NCI-H1105 (cell line): Measurements from ENCODE around the gene SGCA.

ENCODE experiments used
- DNase-seq: peaks from one replicate; lab custom pipeline; 2025; lab: John Stamatoyannopoulos, UW

Gene SGCA

DNA sequence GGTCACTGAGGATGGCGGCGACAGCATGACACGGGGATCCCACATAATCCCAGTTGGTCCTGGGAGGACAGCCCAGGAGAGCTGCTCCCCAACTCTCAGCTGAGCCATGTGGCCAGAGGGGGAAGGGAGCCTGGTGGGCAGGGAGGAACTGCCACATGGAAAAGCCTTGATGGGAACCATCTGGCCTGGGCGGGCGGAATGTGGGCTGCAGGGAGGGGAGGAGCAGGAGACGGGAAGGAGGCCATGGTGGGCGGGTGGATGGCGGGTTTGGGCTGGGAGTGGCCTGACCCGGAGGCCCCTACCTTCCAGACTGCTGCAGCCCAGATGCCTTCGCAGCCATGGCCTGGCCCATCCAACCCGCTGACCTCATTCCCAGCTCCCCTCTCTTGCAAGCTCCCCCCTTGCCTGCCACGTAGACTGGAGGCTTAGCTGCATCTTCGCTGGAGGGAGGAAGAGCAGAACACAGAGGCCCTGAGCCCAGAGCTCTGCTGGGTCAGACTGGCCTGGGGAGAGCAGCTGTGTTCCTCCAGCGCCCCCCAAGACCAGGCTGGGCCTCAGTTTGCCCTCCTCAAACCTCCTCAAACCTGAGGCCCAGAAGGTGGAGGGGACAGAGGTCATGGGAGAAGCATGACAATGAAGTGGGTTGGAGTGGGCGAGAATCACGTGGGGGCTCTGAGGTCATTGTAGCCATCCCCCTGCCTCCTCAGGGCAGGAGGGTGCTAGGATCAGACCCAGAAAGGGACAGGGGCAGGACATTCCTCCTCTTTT is 43.9 kb downstream of the SGCA start:
- no peak for DNase-seq

DNA sequence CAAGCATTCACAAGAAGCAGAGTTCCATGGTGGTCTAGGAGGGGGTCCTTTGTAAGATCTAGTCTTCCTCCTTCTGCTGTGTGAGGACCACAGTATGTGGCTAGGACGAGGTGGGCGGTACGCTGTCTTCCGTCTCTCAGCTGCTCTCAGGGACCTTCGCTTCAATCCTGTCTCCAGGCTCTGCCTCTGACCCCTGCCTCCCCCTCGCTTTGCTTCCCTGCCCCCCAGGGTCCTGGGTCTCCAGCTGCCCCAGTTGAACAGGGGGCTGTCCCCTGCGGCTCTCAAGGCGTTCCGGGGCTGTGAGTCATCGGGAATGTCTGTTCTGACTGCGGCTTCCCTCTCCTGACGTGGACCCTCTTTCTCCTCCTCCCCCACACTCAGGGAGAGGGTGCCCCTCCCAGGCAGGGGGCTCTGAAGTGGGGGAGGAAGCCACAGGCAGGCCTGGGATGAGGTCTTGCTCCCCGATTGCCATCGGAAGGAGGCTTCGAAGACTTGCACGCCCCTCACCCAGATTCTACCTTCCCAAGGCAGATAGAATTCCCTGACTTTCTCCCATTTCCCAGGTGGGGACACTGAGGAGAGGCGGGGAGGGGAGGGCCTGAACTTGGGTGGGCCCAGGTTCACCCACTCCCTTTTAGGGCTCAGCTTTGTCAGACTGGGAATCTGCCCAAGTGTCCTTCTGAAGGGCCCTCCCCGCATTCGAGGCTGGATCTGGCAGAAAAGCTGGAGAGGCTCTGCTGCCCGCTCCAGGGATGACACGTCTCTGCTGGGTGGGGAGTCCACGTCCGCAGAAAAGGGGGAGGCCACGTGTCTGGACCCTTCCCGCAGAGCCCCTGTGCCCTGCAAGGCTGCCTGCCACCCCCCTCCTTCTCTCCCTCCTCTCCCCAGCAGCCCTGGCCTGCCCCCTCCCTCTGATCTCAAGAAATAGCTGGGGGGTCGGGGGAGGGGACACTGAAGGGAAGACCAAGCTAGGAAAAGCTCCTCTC is 44.7 kb downstream of the SGCA start:
- no peak for DNase-seq

DNA sequence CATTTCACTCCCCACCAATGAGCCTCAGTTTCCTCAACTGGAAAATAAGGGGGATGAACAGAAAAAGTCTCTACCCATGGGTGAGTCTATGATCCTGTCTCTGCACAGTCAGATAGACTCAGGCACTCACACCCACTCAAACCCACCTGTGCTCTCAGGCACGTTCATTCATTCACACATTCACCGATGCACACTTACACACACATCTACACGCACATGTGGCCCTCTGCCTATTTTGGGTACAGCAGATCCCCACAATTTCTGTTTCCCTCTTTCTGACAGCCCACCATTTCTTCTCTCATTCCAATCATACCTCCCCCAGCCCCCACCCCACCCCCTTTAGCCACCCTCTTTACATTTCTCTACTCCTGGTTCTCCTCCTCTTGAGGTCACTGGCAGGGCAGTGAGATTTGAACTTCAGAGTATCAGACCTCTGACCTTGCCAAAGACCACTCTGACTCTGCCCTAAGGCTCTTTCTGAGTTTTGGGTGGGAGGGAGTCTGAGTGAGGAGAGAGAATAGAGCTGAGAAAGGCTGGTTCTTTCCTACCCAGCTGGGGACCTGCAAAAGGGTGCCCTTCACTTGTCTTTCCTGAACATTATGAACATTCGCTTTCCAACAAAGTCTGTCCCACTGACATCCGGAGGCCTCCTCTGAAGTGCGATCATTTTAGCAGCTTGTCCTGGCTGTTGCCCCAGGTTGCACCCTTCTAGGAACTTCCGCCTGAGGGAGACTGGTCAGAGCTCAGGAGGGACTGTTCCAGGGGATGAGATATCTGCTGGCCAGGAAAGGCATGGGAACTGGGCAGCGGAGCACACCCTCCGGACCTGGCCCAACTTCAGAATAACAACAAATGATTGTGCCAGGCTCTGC is 45.7 kb downstream of the SGCA start:
- DNase-seq, result no peak

DNA sequence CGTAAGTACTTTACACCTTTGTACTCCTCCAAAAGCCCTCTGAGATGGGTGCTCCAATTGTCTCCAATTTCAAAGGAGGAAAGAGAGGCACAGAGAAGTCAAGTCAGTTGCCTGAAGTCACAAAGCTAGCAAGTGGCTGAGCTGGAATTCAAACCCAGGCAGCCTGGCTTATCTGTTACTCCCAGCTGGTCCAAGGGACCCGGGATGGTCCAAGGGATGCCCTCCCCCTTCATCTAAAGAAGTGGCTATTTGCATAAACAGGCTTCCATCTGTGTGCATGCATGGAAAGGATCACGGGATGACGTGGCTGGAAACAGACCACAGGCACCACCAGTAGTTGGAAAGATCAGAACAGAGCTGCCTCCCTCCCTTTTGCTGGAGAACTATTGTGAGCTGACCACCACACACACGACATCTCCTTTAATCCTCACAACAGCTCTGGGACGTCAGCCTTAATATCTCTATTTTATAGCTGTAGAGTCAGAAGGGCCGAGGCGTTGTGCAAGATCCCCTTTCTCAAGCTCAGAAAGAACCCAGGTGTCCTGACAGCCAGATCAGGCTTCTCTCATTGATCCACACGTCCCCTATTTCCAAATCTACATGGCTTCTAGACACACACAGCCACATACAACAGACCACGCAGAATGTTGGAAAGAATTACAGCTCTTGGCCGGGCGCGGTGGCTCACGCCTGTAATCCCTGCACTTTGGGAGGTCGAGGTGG is 46.5 kb downstream of the SGCA start:
- DNase-seq, result no peak

DNA sequence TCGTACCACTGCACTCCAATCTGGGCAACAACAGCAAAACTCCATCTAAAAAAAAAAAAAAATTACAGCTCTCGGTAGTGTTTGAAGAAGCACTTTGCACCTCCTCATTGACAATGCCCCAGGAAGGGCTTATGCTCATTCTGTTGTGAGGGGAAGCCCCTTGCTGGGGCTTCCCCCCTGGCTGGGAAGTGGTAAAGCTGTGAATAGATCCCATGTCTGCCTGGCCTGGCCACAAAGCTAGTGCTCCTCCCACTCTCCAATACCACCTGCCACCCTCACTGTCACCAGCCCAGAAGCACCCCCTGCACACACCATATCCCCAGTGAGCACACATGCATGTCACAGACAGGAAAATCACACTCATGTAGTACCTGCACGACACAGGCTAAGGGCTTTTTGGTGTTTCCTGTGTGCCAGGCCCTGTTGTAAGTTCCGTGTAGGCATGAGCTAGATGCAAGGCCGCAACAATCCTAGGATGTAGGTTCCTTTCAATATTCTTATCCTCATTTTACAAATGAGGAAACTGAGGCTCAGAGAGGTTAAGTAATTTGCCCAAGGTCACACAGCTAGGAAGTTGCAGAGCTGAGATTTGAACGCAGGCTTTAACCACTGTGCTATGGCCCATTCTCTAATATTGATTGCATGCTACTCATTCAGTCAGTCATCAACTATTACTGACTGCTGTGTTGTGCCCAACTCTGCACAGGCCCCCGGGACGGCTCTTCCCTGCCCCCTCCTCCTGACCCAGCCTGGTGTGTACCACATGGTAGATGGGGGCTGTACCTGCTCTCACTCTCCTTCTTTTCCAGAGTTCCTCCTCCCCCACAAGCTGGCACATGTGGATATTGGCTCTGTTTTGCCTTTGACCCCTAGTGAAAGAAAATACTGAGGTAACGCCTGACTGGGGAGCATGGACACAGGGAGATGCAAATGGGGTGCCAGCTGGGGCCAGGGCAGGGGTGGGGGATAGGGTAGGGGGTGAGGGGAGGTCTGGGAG is 47.5 kb downstream of the SGCA start:
- no peak for DNase-seq

DNA sequence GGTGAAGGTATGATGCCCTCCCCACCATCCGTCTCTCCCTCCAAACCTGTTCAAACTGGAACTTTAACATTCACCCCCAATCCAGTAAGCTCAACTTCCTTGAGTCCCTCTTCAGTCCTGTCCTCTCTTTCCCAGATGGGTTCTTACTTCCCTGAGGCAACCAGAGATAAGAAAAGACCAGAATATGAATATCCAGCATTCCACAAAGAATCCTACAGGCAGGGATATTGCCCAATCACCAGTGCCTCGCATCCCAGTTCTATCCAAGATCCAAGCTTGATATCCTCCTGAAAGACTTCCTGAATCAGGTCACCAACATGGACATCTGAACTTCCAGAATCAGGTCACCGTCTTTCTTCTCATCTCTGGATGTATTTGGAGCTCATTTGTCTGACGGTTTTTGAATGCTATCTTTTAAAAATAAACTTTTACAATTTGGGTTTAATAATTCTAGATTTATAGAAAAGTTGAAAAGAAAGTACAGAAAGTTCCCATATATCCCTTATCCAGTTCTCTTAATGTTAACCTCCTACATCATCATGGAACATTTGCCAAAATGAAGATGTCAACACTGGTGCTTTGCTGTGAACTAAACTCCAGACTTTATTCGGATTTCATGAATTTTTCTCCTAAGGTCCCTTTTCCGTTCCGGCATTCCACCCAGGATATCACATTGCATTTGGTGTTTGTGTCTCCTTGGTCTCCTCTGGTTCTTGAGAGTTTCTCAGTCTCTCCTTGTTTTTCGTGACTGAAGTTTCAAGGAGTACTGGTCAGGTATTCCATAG is 49.4 kb downstream of the SGCA start:
- DNase-seq, result no peak

DNA sequence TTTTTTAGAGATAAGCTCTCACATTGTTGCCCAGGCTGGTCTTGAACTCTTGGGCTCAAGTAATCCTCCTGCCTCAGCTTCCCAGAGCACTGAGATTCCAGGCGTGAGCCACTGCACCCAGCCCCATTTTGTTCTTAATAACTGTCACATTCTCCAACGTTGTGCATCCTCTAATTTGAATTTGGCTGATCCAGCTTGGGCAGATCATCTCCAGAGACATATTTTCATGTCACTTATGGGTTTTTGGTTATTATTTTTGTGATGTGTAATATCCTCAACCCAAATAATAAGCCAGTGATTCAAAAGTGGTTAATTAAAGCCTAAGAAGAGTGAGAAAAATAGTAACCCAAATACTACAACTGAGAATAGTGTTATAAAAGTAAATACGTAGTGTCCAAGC is 51.8 kb downstream of the SGCA start:
- no peak for DNase-seq

DNA sequence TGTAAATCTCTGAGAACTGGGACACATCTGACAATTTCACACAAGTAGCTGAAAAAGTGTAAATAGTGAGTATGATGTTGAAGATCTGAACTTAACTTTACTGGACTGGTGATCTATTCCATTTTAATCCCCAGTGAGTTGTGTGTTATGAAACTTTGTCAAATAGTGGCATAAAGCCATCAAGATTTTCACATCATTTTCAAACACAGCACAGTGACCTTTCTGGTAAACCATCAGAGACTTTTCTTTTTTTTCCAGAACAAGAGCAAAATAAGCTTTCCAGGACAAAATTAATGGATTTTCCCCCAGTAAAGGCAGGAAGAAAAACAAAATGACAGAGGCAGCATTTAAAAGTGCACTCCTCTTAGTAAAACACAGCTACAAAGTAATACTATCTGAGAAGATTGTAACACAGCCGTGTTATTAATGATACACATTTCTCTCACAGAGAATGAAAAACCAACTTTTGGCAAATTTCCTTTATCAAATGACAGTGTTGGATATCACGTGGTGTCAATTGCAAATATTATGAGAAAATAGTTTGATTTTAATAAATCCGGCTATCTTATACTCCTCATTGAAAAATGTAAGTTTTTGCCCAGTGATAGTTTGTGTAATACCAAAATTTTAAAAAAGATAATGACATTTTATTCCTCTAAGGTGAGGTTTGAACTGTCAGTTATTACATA is 52.4 kb downstream of the SGCA start:
- no peak for DNase-seq

DNA sequence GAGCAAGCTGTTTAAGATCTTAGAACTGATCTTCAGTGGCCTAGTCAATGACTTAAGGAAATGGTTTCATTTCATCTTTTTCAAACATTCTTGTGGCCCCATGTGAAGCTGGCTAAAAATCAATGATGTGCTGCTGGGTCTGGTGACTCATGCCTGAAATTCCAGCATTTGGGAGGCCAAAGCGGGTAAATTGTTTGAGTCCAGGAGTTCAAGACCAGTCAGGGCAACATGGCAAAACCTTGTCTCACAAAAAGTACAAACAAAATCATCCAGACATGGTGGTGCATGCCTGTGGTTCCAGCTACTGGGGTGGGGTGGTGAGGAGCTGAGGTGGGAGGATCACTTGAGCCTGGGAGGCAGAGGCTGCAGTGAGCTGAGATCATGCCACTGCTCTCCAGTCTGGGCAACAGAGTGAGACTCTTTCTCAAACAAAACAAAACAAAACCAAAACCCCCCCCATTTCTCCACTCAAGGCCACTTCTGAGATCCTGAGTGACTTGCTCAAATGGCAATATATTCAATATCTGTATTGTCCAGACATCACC is 53.0 kb downstream of the SGCA start:
- DNase-seq, result no peak

DNA sequence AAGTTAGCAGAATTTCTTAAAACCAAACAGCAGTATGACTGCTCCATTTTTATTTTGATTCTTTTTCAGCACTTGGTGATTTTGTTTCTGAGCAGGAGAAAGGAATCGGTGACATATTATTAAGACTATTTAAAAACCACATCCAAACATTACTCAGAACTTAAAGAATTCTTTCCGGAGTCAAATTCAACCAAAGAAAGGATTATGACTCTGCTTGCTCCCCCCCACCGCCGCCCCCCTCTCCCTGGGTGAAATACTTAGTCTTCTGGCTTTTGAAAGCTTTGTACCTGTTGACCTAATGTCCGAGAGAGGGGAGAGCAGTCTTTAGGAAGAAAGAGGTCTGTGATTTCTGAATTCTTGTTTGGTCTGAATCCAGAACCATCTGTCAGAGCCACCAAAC is 53.5 kb downstream of the SGCA start:
- DNase-seq, result no peak

DNA sequence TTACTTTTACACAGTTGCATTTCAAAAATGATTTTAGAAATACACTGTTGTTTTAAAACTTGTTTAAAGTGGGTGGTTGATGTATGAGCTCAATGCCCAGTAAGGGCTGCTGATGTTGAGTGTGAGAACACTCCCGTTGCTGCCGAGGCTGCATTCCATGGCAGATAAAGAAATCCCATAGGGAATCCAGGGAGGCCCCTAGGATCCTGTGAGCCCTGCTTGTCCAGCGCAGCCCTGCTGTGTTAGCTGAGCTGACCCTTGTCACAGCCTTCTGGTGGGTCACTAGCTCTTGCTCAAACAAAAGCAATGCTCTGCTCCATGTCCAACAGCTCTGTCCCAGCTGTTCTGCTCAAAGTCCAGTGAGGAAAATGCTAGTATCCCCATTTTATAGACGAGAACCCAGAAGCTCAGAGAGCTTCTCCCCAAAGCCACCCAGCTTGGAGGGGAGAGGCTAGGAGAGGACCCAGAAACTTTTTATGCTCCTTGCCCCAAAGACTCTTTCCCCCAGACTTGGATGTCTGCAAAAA is 54.2 kb downstream of the SGCA start:
- DNase-seq, result no peak

DNA sequence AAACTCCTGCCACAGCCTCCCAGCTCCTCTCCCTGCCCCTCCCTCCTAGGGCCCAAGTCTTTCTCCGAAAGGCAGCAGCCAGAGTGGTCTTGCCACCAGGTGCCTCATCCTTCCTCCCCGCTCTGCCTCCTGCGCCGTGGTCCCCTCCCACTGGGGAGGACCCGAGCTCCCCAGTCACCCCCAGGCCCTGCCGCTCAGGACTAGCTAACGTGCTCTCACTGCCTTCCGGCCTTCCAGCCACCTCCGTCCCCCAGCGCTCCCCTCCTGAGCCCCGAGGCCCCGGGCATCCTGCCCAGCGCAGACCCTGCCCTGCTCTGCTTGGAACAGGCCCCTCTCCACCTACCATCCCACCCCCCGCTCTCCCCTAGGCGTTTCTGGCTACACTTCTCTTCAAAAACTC is 55.0 kb downstream of the SGCA start:
- DNase-seq, result no peak

DNA sequence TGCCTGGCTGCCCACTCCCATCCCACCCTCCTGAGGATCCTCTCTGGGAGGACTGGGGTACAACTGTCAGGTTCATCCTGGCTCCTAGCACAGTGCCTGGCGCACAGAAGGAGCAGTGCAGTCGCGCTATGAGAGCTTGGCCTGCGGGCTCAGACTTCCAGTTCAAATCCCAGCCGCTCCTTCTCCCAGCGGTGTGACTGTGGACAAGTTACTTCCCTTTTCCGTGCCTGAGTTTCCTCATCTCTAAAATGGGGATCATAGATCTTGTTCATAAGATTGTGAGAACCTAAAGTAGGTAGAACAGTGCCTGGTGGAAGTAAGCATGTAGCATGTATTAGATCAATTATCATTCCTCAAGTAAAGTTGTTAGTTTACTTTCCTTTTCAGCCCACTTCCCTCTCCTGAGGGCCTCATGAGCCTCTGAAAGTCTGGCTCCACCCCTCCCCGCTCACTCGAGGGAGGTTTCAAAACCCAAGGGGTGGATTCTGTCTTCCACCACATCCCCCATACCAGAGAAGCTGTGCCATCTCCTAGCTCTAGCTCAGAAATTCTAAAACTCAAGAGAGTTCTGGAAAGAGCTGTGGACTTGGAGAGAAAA is 55.6 kb downstream of the SGCA start:
- no peak for DNase-seq

DNA sequence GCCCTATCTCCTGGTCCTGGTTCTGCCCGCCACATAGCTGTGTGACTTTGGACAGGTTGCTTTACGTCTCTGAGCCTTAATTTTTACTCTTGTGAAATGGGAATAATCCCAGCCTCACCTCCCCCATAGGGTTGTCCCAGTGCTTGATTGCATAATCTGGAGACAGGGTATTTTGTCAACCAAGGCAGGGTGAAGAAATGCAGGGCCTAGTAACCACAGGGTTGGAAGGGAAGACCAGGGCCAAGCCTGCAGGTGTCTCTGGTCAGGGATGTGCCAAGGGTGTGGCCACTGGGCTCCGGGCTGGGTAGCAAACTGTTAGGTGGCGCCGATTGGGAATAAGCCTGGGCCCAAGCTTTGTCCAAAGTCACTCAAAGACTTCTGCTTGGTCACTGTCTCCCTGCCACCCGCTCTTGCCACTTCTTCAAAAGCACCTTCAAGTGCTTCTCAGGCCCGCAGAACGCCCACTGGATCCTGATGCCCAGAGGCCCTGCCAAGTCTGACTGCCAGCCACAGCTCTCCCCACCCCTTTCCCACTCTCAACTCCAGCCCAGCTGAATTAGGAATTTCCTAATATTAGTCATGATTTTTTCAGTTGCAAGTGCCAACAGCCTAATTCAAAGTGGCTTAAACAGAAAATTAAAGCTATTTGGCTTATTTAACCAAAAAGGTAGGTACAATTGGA is 56.2 kb downstream of the SGCA start:
- DNase-seq, result no peak

DNA sequence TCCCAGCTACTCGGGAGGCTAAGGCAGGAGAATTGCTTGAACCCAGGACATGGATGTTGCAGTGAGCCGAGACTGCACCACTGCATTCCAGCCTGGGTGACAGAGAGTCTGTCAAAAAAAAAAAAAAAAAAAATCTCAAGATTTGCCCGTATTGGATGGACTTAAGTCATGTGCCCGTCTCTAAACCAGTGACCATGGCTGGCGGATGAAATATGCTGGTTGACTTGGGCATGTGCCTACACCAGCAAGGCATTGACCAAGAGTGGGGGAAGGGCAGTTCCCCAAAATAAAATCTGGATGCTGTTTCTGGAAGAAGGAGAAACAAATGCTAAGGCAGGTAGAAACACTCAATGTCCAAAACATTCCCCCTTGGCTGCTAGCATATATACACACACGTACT is 57.1 kb downstream of the SGCA start:
- DNase-seq, result no peak
